Ectodermal cell (in vitro differentiated cells): ENCODE measurements around the gene ILDR2.
A peak's percentile ranks its signal among the peaks of the same experiment; 100 is the strongest.

Source experiments
- H3K27ac ChIP-seq: 2 replicates; pipeline ENCODE4 v1.7.0; 2013; ENCODE audit warnings: mild to moderate bottlenecking, low read depth, low read length; ENCODE audit not compliant: insufficient read depth, poor library complexity, severe bottlenecking
- H3K27me3 ChIP-seq: 2 replicates; pipeline ENCODE4 v1.7.0; 2013; ENCODE audit warnings: mild to moderate bottlenecking, low read length; ENCODE audit not compliant: insufficient read depth, control insufficient read depth, poor library complexity, severe bottlenecking
- H3K36me3 ChIP-seq: one replicate; pipeline ENCODE4 v1.7.0; 2013; ENCODE audit warnings: low read length; ENCODE audit not compliant: control insufficient read depth, insufficient read depth
- H3K4me1 ChIP-seq: one replicate; pipeline ENCODE4 v1.7.0; 2013; ENCODE audit warnings: low read length; ENCODE audit not compliant: control insufficient read depth, insufficient read depth
- H3K4me3 ChIP-seq: 2 replicates; pipeline ENCODE4 v1.7.0; 2013; ENCODE audit warnings: low read depth, low read length, control low read depth; ENCODE audit not compliant: insufficient read depth
- H3K9me3 ChIP-seq: 2 replicates; pipeline ENCODE4 v1.7.0; 2013; ENCODE audit warnings: mild to moderate bottlenecking, low read length, moderate library complexity; ENCODE audit not compliant: control insufficient read depth
- WGBS, 2 experiments: methylation state at CpG; one replicate each; pipeline ENCODE4 v1.1.7; 2013; ENCODE audit warnings: missing lambda C conversion rate in 2 of 2; 5-methylcytosine and 5-hydroxymethylcytosine counted together

ILDR2 gene

DNA sequence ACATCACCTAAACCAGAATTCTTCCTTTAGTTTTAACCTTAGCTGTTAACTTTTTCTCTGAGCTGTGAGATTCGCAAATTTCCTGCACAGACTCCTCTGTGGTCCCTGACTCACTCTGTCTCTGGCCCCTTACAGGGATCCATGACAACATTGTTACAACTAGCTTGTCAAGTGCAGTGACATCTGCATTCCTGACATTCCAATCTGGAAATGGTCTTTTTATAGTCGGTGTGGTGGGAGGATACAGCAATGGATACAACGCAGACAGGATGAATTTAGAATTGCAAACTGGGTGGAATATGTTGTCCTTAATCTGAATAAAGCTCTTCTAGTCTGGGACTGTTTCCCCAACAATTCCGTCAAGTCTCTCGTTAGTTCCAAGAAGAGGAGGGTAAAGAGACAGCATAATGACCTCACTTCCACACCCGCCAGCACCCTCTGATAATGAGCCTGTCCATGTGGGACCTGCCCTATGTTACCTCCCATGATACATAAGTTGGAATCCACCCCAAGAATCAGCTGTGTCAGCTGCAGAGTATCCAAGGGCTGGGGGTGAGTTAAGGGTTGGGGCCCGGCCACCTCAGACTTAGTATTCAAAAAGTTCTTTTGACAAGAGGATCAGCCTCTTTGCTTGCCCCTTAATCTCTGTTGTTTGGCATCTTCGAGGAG lies 49.4 kb downstream of the ILDR2 start:
- H3K27ac ChIP-seq, result peak overlapping the region; percentile 65
- WGBS, 2 experiments, result 74 to 75% methylated on average over 8 of the region's 8 CpGs
- H3K4me3 ChIP-seq, result no peak overlapping the region

DNA sequence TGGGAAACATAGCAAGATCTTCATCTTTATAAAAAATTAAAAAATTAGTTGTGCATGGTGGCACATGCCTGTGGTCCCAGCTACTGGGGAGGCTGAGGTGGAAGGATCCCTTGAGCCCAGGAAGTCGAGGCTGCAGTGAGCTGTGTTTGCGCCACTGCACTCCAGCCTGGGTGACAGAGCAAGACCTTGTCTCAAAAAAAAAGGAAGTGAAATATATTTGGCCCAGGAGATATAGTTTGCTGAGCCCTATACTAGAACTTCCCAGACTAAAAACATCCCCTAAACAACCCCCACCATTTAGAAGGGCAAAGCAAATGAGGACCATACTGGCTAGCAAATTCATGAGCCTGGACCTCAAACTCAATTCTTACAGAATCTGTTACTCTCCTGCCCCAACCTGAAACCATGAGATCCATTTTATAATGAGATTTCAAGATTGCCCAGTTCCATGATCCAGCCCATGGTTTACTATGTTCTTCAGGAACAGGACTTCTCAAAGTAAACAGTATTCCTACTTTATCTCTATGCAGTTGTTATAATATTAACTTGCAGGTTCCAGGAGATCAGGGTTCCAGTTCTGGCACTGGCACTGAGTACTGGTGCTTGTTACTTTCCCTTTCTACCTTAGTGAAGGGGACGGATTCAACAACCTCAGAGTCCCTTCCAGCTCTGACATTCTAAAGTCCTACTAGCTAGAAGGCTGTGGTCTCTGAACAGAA lies 50.4 kb downstream of the ILDR2 start:
- Histone ChIP-seq H3K27me3 (peaks cover 32% of the 10 kb centered on the region), H3K9me3 (no peaks in the 10 kb centered on the region), H3K4me1 (peaks cover 13% of the 10 kb centered on the region), H3K36me3 (peaks cover 36% of the 10 kb centered on the region), H3K4me3 (no peak overlapping the region), H3K27ac (no peak overlapping the region)
- WGBS, 2 experiments, result 75 to 78% methylated on average over 3 of the region's 3 CpGs

More for the DNA sequence above, 49.4 kb downstream of the ILDR2 start:
- Histone ChIP-seq H3K27me3 (peaks cover 22% of the 10 kb centered on the region), H3K36me3 (peaks cover 36% of the 10 kb centered on the region), H3K9me3 (no peaks in the 10 kb centered on the region), H3K4me1 (peaks cover 6% of the 10 kb centered on the region)

DNA sequence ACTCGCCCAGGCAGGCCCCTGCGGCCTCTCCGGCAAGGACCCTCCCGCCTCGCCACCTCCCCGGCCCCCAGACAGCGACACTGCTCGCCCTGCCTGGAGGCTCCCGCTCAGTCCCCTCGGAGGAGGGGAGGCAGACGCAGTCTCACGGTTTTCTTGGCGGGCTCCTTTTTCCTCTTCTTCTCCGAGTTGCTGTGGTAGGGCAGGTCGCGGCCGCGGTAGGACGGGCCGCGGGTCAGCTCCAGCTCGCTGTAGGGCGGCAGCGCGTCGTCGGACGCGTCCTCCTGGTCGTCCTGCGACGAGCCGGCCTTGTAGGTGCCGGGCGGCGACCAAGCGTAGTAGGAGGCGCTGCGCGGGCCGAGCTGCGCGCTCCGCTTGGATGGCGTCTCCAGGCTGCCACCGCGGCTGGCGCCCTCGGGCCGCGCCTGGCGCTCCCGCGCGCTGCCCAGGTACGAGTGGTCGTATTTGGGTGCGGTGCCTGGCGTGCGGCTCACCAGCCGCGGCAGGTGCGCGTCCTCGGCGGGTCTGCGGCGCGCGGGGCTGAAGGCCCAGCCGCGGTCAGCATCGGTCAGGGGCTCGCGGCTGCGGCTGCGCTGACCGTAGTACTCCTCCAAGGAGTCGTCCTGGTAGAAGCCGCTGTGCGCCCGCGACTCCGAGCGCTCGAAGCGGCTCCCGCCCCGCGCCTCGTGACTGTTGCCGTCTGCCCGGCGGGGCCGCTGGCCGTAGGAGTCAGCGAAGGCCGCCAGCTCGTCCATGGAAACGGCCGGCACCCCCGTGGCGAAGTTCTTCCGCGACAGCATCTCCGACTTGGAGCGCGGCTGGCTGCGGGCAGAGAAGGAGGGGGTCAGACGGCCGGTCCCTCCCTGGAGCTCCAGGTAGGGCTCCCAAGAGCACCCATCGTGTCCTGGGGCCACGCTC lies 54.5 kb downstream of the ILDR2 start:
- H3K4me1 ChIP-seq, result peaks cover 8% of the 10 kb centered on the region
- no peaks in the 10 kb centered on the region for H3K9me3 ChIP-seq
- peaks cover 42% of the 10 kb centered on the region for H3K27me3 ChIP-seq
- peaks cover 46% of the 10 kb centered on the region for H3K36me3 ChIP-seq
- H3K4me3 ChIP-seq, result peak overlapping the region; percentile 25
- no peak overlapping the region for H3K27ac ChIP-seq
- WGBS, 2 experiments, result 13 to 17% methylated on average over 113 of the region's 113 CpGs

DNA sequence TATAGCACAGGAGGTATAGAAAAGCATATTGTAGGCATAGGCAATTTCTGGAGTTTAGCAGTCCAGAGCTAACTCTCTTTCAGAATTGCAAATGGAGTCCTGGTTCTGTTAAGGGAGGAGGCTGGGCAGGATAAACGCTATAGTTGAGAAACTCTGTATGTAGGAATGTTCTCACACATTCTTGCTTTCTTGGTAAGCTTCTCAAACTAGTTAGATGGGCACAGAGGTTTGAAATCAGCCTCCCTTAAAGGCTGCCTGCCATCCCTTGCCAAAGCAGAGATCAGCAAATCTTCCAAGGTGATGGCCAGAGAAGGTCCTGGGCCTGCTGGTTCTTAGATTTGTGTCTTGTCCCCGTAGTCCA lies 56.4 kb downstream of the ILDR2 start:
- Histone ChIP-seq H3K27me3 (peaks cover 42% of the 10 kb centered on the region), H3K4me1 (peaks cover 7% of the 10 kb centered on the region), H3K36me3 (peaks cover 54% of the 10 kb centered on the region), H3K4me3 (no peak overlapping the region), H3K27ac (no peak overlapping the region), H3K9me3 (no peaks in the 10 kb centered on the region)
- 80 to 81% methylated on average over 2 of the region's 2 CpGs for WGBS, 2 experiments

DNA sequence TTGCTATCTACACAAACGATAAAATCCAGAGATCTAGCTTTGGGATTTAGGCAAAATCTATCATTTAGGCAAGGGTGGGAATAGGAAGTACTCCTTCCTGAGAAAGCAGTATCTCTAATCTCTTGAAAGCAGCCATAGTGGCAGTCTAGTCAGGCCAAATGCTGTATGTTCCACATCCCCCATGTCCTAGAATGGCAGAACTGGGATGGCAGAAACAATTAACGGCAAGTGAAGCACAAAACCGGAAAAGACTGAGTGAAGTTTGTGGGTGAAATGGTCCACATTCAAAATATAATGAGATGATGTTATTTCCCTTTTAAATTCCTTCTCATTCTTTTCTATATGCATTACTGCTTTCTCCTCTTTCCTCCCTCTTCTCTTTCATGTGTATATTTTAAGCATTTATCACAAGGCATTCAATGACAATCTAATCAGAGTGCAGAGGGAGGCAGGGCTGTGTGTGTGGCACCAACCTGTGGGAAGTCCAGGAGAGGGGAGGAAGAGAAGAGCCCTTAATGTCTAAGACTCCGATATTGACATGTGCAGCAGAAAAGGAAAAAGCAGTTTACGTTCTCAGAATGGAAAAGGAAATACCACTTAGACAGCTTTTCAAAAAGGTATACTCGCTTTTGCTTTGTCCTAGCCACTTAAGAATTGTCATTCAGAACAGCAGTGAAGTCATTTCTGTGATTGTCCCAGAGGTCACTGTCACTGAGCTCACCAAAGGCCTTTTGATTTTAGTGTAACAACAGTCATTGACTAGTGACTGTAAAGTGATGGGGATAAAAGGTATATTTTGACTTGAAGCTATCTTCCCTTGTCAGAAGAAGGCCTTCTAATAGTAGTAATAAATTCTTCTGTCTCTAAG lies 57.0 kb downstream of the ILDR2 start:
- H3K36me3 ChIP-seq, result peaks cover 59% of the 10 kb centered on the region
- H3K4me1 ChIP-seq, result peaks cover 7% of the 10 kb centered on the region
- H3K27ac ChIP-seq, result no peak overlapping the region
- H3K9me3 ChIP-seq, result no peaks in the 10 kb centered on the region
- no peak overlapping the region for H3K4me3 ChIP-seq
- WGBS, 2 experiments, result 94 to 95% methylated on average over 4 to 6 of the region's 6 CpGs
- peaks cover 42% of the 10 kb centered on the region for H3K27me3 ChIP-seq

DNA sequence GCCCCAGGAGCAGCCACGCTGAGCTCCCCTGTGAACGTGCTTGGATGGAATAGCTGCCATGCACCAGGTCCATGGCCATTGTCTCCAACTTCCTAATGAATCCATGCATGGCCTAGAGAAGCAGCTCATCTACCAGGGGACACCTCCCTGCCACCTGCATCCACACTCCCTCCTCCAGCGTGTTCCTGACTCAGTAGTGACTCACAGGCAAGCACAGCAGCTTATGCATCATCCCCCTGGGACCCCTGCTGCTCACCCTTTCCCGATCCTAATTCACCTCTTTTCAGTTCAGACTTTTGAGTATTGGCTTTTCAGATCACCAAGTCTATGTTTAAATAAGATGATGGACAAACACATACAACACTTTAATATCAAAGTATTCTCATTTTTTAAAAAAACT lies 59.4 kb downstream of the ILDR2 start:
- Histone ChIP-seq H3K27ac (no peak overlapping the region), H3K9me3 (peaks cover 4% of the 10 kb centered on the region), H3K27me3 (peaks cover 20% of the 10 kb centered on the region), H3K4me3 (no peak overlapping the region), H3K4me1 (peaks cover 7% of the 10 kb centered on the region), H3K36me3 (peaks cover 40% of the 10 kb centered on the region)
- WGBS, 2 experiments, result 70 to 71% methylated on average over 4 of the region's 4 CpGs

DNA sequence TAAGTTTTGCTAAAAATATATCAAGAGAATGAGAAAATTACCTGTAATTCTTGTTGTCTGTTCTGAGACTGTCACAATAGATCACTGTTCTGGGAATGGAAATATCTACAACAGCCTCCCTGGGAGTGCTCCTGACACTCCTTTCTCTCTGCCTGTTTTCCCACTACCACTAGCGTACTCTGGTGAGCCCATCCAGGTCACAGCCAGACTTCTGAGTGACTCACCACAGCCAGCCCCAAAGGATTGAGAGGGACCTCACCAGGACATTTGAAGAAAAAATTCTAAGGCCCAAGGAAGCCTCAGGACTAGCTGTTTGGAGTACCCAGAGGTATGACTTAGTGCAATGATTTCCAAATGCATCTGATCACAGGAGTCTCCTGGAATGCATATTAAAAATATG lies 60.3 kb downstream of the ILDR2 start:
- Histone ChIP-seq H3K9me3 (peaks cover 4% of the 10 kb centered on the region), H3K27ac (no peak overlapping the region), H3K4me1 (peaks cover under 1% of the 10 kb centered on the region), H3K36me3 (peaks cover 40% of the 10 kb centered on the region), H3K27me3 (peaks cover 11% of the 10 kb centered on the region), H3K4me3 (no peak overlapping the region)
- WGBS, 2 experiments, result 83 to 85% methylated on average over 1 of the region's 1 CpG

DNA sequence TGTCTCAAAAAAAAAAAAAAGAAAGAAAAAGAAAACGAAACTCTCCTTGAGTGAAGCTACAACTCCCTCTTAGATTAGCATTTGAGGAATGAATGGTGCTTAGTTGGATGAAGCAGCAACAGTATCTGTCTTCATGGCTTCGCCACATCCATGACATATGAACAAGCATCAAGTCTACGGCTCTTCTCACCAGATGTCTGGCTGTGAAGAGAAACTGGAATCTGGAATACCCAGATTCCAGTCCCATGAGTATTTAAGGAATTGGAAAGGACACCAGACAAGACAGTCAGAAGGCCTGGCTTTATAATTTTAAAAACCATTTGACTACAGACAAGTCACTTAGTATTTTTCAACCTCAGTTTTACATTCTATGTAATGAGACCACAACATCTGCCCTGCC lies 61.2 kb downstream of the ILDR2 start:
- peaks cover 40% of the 10 kb centered on the region for H3K36me3 ChIP-seq
- WGBS, 2 experiments, result 89 to 98% methylated on average over 2 to 3 of the region's 3 CpGs
- no peaks in the 10 kb centered on the region for H3K4me1 ChIP-seq
- H3K4me3 ChIP-seq, result no peak overlapping the region
- H3K27me3 ChIP-seq, result peaks cover 1% of the 10 kb centered on the region
- no peak overlapping the region for H3K27ac ChIP-seq
- peaks cover 4% of the 10 kb centered on the region for H3K9me3 ChIP-seq

DNA sequence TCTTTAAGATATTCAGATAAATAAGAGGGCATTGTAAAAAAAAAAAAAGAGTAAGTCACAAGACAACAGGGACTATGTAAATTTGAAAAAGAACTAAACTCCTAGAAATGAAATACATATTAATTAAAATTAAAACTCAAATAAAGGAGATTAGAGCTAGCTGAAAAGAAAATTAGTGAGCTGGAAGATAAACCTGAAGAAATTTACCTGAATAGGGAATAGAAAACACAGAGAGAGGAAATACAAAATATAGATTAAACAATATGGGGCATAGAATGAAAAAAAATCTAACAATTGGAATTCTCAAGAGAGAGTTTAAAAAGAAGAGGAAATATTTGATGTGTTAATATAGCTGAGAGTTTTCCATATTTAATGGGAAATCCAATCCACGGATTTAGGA lies 63.7 kb downstream of the ILDR2 start:
- Histone ChIP-seq H3K9me3 (peaks cover 4% of the 10 kb centered on the region), H3K4me1 (no peaks in the 10 kb centered on the region), H3K27me3 (no peaks in the 10 kb centered on the region), H3K4me3 (no peak overlapping the region), H3K27ac (no peak overlapping the region), H3K36me3 (peaks cover 25% of the 10 kb centered on the region)
- 100% methylated on average over 1 of the region's 1 CpG; no CpG with 5 or more reads in 1 of the 2 experiments for WGBS, 2 experiments
